Measurements from ENCODE around the gene RNF175.

Gene RNF175

GRCh38 chr4:153759407-153760316 lies at the start of gene RNF175:
Gene RNF175 (minus strand): TSS chr4:153760024. CDS start chr4:153759862, 162 bp downstream.
- in situ Hi-C loops (cut with HindIII; ENCODE audit: low pct_ligation_motif_present, low sequenced_read_pairs): no loop called here
- Histone ChIP-seq H3K27ac (no peak within 1 kb of the TSS), H3K4me3 (ENCODE audit: low read depth, low read length) (peak within 1 kb of the TSS; percentile 53), H3K27me3 (replicated peaks) (no peaks in the 10 kb centered on the region), H3K36me3 (replicated peaks) (no peaks in the 10 kb centered on the region)
- DNase-seq: no peak
- TF ChIP-seq, protein P1, sequence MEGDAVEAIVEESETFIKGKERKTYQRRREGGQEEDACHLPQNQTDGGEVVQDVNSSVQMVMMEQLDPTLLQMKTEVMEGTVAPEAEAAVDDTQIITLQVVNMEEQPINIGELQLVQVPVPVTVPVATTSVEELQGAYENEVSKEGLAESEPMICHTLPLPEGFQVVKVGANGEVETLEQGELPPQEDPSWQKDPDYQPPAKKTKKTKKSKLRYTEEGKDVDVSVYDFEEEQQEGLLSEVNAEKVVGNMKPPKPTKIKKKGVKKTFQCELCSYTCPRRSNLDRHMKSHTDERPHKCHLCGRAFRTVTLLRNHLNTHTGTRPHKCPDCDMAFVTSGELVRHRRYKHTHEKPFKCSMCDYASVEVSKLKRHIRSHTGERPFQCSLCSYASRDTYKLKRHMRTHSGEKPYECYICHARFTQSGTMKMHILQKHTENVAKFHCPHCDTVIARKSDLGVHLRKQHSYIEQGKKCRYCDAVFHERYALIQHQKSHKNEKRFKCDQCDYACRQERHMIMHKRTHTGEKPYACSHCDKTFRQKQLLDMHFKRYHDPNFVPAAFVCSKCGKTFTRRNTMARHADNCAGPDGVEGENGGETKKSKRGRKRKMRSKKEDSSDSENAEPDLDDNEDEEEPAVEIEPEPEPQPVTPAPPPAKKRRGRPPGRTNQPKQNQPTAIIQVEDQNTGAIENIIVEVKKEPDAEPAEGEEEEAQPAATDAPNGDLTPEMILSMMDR (IDR thresholded peaks at IDR 0.05; ENCODE audit: low read depth, low read length, missing control alignments): no peak

- H3K4me3 ChIP-seq (ENCODE audit: low read depth, low read length): no peak overlapping the region
- DNase-seq: no peak
- in situ Hi-C loops (cut with HindIII; ENCODE audit: low pct_ligation_motif_present, low sequenced_read_pairs): no loop called here
- H3K36me3 ChIP-seq (replicated peaks): no peaks in the 10 kb centered on the region
- TF ChIP-seq, protein P1 (IDR thresholded peaks at IDR 0.05; ENCODE audit: low read depth, low read length, missing control alignments): no peak
- H3K27ac ChIP-seq: no peak overlapping the region
- H3K27me3 ChIP-seq (replicated peaks): no peaks in the 10 kb centered on the region
Measured at GRCh38 chr4:153809307-153809706, 49.5 kb upstream of the RNF175 start.

GRCh38 chr4:153808175-153808574 lies 48.4 kb upstream of the RNF175 start:
- in situ Hi-C loops (cut with HindIII; ENCODE audit: low pct_ligation_motif_present, low sequenced_read_pairs): no loop called here
- Histone ChIP-seq H3K27ac (no peak overlapping the region), H3K27me3 (replicated peaks) (no peaks in the 10 kb centered on the region), H3K36me3 (replicated peaks) (no peaks in the 10 kb centered on the region), H3K4me3 (ENCODE audit: low read depth, low read length) (no peak overlapping the region)
- DNase-seq: no peak
- TF ChIP-seq, protein P1 (IDR thresholded peaks at IDR 0.05; ENCODE audit: low read depth, low read length, missing control alignments): no peak

GRCh38 chr4:153806073-153806472 lies 46.2 kb upstream of the RNF175 start:
- TF ChIP-seq, protein P1 (IDR thresholded peaks at IDR 0.05; ENCODE audit: low read depth, low read length, missing control alignments): no peak
- in situ Hi-C loops (cut with HindIII; ENCODE audit: low pct_ligation_motif_present, low sequenced_read_pairs): no loop called here

DNA sequence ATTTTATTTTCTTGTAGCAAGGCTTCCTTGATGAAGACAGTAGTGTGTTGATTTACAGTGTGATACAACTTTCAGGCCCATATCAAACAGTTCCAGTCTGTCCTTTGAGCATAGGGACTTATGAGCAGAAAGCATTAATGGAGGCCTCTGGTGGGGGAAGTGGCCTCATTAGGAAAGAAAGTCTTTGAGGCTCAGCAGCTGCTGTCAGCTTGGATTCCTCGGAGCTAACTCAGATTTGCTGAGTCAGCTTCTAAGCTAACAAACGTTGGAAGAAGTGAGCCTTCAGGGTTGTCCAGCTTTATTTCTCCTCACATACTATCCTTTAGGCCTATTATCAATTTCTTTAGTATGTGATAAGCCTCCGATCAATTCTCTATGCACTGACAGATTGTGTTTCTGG lies 44.9 kb upstream of the RNF175 start:
- no peak overlapping the region for H3K27ac ChIP-seq
- no peak overlapping the region for H3K4me3 ChIP-seq (ENCODE audit: low read depth, low read length)
- no peaks in the 10 kb centered on the region for H3K36me3 ChIP-seq (replicated peaks)
- in situ Hi-C loops (cut with HindIII; ENCODE audit: low pct_ligation_motif_present, low sequenced_read_pairs): no loop called here
- TF ChIP-seq, protein P1 (IDR thresholded peaks at IDR 0.05; ENCODE audit: low read depth, low read length, missing control alignments): no peak
- no peak for DNase-seq
- H3K27me3 ChIP-seq (replicated peaks): no peaks in the 10 kb centered on the region

More at GRCh38 chr4:153806073-153806472, 46.2 kb upstream of the RNF175 start:
- DNase-seq: no peak
- Histone ChIP-seq H3K27ac (no peak overlapping the region), H3K27me3 (replicated peaks) (no peaks in the 10 kb centered on the region), H3K4me3 (ENCODE audit: low read depth, low read length) (no peak overlapping the region), H3K36me3 (replicated peaks) (no peaks in the 10 kb centered on the region)

Data from brain microvascular endothelial cell (primary cell).